Fibroblast of upper back skin (primary cell): ENCODE results near the gene XPR1.
A peak's percentile ranks its signal among the peaks of the same experiment; 100 is the strongest.

ENCODE experiments used
- DNase-seq: peaks from one replicate; pipeline ENCODE4 v3.0.0-alpha.2; 2013

XPR1 gene

GRCh38 chr1:180919183-180919700, 287.4 kb downstream of the XPR1 start:
- DNase-seq = no peak

DNA sequence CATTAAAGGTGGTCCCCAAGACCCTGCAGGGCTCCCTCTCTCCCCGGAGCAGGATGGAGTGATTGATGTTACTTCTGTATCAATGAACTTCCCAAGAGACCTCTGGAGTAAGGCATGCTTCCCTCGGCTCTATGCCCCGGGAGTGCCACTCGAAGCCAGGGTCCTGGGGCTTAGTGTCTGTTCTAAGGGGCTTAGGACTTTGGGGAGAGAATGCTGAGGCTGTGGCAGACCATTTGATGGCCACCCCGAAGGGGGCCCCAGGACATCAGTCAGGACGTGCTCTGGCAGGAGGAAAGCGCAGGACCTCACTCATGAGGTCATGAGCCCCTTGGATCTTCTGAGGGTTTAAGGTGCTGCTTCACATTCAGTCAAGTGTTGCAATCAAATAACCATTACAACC, 288.4 kb downstream of the XPR1 start:
- DNase-seq = no peak

- no peak for DNase-seq
Observed at GRCh38 chr1:180920702-180921101, 288.9 kb downstream of the XPR1 start.

DNA sequence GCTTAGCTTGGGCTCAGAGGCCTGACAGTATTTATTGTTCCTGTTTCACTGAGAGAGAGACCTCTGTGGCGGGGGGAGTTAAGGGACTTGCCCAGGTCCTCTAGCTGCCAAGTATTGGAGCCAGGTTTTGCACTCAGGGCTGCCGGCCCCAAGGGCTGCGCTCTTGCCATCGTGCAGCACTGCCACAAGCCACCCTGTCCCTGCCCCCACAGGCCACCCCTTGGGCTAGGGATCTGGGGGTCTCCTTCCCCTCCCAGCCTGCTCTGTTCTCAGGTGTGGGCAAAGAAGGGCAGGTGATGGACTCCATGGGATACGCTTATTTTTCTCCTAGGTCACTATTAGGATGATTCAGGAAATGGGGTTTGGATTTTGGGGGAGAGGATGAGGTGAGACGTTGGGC, 289.6 kb downstream of the XPR1 start:
- DNase-seq = no peak

- DNase-seq = peak; percentile 28
Observed at GRCh38 chr1:180921891-180922630, 290.2 kb downstream of the XPR1 start.

DNA sequence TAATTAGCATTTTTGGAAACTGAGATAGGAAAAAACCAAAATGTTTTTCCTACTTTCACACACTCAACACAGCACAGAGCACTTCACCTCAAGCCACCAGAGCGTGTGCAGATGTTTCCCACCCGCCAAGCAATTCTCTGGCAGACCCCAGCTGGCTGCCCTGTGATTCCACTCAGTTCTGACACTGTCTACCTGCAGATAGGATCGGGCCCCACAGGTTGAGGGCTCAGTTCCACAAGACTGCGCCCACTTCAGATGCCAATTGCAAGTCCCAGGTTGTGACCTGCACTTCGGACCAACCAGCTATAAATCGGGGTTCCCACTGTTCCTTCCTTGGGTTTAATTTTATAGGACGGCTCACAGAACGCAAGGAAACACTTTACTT, 290.8 kb downstream of the XPR1 start:
- DNase-seq = no peak

GRCh38 chr1:180923021-180923841, 291.4 kb downstream of the XPR1 start:
- peak; percentile 43 for DNase-seq

DNA sequence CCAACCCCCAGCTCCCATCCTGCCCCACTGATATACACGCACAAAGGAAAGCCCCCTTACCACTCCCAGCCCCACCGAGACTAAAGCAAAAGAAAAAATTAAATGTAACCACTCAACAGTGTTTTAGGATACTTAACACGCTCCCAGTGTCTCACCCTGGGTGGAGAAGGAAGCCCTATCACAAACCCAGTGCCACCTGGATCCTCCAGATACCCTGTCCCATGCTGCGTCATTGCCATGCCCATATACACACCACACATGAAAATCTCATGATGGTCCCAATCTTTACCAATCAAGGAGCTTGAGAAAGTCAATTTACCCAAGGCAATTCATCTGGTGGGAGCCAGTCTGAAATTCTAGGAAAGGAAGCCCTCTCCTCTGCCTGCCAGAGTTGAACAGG, 292.1 kb downstream of the XPR1 start:
- no peak for DNase-seq

- DNase-seq = no peak
Observed at GRCh38 chr1:180924939-180925338, 293.1 kb downstream of the XPR1 start.

DNA sequence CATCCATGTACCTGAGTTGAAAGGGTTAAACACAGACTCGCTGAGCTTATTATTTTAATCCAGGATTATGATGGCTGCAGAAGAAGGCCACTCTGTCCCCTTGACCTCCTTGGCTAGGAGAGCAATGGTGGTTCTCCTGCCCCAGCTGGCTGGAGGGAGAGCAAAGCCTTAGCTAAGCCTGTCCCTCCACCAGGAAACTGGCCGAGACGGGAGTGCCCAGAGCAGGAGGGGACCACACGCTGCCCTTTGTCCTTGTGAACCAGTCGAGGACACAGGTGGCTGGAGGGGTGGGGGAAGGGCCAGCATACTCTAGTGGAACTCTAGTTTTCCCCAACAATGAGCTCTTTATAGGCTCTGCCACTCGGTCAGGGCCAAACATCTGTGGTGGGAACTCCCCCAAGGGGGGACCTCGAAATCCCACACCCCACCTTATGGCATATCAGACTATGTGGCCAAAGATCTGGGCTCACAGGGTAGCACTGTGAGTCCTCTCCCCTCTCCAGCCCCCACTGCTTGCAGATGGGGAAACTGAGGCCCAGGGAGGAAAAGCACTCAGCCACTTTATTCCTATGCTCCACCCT, 293.7 kb downstream of the XPR1 start:
- DNase-seq = no peak

DNA sequence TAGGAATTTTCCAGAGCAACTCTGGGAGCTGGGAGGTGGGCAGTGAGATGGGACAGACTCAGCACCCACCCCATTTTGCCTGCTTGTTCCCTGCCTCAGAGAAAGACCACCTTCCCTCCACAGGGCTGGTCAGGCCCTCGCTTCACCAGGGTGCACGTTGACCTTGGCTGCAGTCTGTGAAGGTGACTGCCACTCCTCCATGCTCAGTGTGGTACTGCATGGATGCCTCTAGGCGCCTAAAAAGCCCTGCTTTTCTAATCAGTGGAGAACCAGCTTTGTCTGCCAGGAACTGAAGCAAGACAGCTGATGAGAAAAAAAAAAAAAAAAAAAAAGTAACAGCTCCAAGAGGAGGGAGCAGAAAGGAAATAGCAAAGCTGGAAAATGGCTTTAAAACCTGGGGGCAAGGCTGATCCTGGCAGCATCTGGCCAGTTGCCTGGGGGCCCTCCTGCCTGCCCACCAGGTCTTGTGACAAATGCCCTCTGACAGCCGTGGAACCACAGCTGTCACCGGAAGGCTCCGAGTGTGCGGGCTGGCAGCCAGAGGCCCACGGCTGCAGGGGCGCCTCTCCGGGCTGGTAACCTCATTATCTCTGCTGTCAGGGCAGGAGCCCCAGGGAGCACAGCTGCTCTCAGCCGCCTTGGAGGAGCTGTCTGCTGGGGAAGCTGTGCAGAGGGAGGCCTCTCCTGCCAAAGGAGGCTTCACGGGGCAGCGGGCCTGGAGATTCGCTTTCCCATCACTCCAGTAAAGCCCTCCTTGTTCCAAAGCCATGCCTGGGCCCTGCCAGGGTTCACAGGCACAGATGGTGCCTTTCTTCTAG, 294.6 kb downstream of the XPR1 start:
- peak; percentile 34 for DNase-seq

GRCh38 chr1:180927348-180927747, 295.5 kb downstream of the XPR1 start:
- DNase-seq = no peak

- no peak for DNase-seq
Observed at GRCh38 chr1:180927841-180928240, 296.0 kb downstream of the XPR1 start.

- no peak for DNase-seq
Observed at GRCh38 chr1:180928331-180929230, 296.8 kb downstream of the XPR1 start.

DNA sequence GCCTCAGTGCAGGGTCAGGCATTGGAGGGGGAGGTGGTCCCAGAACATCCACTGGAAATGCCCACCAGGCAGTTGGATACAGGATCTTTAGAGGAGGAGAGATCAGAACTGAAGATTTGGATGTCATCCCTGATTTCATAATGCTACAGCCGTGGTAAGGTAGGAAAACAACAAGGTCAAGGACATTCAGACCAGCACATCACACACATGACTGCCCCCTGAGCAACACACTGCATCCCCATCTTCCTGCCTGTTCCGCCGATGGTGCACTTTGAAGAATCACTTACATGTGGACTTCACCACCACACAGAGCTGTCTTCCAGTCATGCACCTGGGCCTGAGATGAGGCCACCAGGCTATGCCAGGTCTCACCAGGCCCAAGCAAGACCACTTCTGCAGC, 297.6 kb downstream of the XPR1 start:
- no peak for DNase-seq

DNA sequence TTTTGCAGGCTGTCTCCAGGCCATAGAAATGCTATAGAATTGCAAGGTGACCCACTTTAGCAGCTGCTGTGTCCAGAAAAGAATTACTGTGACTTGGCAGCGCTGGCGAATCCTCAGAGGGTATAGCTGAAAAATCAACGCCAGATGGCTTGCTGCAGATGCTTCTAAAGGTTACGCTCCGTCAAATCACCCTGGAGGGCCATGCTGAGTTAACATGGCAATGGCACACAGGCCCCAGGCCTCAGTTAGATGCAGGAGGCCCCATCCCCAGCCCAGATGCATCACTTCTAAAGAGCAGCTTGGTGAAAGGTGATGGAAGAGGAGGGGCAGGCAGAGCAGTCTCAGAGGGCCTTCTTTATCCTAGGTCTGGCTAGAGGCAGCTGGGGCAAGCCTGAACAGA, 298.9 kb downstream of the XPR1 start:
- DNase-seq = no peak

GRCh38 chr1:180931529-180931928, 299.7 kb downstream of the XPR1 start:
- DNase-seq = no peak

- no peak for DNase-seq
Observed at GRCh38 chr1:180932378-180932777, 300.6 kb downstream of the XPR1 start.

DNA sequence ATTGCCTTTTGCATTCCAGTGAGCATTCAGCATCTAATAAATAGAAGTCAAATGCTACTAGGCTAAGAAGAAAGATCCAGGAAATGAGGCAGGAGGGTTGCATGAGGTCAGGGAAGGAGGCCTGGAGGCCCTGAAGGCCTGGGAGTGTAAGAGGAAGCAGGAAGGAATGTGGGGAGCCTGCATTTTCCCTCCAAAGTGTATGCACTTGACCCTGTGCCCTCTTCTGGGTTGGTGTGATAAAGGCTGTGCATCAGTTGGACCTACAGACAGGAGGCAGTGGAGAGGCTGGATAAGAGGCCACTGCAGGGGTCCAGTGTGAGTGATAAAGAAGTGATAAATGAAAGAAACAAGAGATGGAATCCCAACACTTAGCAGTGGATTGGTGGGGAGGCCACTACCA, 301.3 kb downstream of the XPR1 start:
- no peak for DNase-seq

DNA sequence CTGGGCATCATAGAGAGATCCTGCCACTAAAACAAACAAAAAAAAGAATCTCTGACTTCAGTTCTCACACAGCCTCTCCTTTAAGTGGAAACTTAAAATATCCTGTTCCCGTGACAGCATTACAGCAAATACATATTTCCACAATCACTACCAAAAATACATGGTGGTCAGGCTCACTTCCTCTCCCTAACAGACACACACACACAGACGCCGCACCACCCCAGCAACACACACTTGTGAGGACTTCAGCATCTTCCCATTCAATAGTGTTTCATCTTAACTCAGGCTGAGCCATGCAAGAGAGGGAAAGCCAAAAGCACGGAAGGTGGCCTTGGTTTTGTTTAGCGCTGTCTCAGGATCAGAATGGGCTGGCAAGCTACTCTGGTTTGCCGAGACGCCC, 302.7 kb downstream of the XPR1 start:
- no peak for DNase-seq

- DNase-seq = no peak
Observed at GRCh38 chr1:180935326-180936109, 303.7 kb downstream of the XPR1 start.
